Activated naive CD4-positive, alpha-beta T cell treated with Interleukin-2 at 50 U/mL for 16 hours (primary cell): Measurements from ENCODE around the gene SP3.

Experiments used
- DNase-seq: peaks from one replicate; pipeline ENCODE4 v3.0.0-alpha.2; 2020

The SP3 gene

DNA sequence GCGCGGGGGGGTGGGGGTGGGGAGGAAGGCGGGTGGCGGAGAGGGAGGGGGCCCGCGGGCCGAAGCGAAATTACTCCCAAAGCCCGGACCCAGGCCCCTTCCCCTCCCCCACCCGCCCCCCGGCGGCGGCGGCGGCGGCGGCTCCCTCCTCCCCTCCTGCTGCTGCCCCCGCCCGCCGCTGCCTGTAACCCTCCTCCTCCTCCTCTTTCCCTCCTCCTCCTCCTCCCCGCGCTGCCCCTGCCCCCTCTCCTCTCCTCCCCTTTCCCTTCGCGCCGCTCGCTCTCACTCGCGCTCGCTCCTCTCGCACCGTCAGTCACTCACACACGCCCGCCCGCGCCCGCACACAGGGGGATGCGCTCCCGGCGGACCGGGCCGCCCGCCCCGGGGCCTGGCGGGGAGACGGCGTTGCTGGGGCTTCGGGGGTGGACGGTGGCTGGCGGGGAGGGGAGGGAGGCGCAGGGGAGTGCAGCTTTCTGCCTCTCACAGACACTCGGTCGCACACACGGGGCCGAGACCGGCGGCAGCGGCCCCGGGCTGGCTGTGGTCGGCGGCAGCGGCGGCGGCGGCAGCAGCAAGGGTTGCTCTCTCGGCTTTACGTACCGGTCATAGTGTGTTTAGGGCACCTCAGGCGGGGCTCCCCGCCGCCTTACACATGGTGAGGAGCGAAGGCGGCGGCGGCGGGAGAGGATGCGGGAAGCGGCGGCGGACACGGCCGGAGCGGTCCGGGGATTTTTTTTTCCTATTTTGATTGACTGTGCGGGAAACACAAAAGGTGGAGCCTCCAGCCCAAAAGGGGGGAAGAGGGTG, 405 bp downstream of the SP3 start:
- peak; percentile 84 for DNase-seq

GRCh38 chr2:173963817-173964564, 1.2 kb downstream of the SP3 start:
- DNase-seq: peak; percentile 89

- peak; percentile 71 for DNase-seq
Observed at GRCh38 chr2:173963323-173963816, 1.8 kb downstream of the SP3 start.

DNA sequence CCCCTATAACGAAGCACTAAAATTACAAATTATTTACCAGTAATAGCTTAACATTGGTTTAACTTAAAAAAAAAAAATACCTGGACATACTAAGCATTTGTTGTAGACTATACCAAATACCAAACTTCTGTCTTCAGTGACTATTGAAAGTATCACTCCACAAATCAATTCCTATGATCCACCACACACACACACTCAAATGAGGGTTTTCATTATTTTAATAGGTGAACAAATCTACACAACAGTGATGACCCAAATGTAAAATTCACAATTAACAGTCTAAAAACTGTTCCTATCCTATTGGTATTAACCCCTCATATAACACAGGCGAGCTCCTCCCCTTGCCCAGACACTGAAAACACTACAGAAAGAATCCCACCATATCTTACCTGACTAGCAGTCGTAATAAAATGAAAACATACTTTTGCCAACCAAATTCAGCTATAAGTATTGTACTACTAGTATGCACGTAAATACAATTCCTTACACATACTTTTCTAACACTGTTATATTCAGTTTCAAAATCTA, 2.5 kb downstream of the SP3 start:
- DNase-seq: no peak

DNA sequence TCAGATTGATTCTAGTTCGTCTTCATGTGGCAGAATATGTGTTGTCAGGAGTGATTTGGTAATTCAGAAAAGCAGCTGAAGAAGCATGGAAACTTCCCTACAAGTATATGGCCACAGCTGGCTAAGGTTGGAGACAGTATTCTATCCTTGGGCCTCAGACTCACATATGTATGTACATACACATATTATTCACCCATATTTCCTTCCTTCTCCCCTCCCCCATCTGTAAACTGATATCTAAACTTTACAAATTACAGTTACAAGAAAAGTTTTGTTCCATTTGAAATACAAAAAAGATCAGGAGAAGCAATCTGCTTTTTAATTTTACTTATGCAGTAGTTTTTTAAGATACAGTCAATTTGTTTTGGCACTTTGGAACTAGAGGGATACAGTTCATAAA, 3.1 kb downstream of the SP3 start:
- DNase-seq: no peak

GRCh38 chr2:173961346-173961705, 3.8 kb downstream of the SP3 start:
- no peak for DNase-seq

- no peak for DNase-seq
Observed at GRCh38 chr2:173959909-173960308, 5.3 kb downstream of the SP3 start.

DNA sequence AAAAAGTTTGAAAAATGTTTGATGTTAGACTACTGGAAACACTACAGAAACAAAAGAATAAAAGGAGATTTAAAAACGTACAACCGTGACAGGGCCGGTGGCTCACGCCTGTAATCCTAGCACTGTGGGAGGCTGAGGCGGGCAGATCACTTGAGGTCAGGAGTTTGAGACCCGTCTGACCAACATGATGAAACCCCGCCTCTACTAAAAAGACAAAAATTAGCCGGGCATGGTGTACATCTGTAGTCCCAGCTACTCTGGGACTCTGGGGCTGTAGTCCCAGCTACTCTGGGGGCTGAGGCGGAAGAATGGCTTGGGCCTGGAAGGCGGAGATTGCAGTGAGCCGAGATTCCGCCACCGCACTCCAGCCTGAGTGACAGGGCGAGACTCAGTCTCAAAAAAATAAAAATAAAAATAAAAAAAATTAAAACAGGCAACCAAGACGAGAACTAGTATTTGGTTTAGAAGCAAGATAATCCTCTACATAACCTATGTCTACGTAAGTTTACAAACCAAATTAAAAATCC, 5.8 kb downstream of the SP3 start:
- DNase-seq: no peak

DNA sequence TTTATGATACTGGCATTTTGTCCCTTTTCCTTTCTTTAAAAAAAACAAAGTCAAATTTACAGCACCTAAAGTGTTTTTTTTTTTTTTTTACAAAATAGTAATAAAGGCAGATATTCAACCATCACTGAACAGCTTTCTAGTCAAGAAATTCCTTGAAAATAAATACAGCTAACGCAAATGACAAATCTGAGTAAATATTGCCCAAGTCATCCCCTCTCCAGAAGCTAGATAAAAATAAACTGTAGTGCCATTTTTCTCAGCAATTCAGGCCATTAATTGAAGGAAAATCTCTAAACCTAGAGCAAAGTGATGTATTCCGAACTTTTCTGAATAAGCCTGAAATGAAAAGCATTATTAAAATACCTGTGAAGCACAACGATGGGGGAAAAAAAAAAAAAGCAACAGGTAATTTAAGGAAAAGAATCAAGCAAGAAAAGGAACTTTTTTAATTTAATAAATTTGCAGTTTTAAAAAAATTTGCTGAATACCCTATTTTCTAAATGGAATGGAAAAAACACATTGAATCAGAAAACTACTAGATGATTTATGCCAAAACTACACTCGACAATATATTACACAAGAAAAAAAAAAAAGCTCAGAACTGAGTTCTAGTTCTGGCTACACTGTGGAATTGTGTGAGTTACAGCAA, 6.9 kb downstream of the SP3 start:
- no peak for DNase-seq

DNA sequence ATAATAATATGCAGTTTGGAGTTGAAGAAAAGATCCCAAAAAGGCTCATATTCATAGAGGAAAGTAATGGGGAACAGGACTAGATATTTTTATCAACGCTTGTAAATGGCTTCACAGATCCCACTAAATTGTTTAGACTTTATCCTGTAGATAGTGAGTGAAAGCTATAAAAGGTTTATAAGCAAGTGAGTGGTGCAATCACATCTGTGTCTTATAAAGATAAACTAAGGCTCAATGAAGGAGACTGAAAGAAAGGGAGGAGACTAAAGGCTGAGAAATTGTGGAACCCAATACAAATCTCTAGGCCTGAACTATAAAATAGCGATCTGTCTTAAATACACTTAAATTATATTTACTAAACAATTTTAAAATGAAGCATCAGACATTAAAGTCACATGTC, 7.7 kb downstream of the SP3 start:
- DNase-seq: no peak

- DNase-seq: no peak
Observed at GRCh38 chr2:173956454-173956853, 8.7 kb downstream of the SP3 start.

GRCh38 chr2:173955867-173956266, 9.3 kb downstream of the SP3 start:
- DNase-seq: no peak

- DNase-seq: no peak
Observed at GRCh38 chr2:173955004-173955403, 10.2 kb downstream of the SP3 start.

GRCh38 chr2:173953047-173953424, 12.1 kb downstream of the SP3 start:
- no peak for DNase-seq

- DNase-seq: no peak
Observed at GRCh38 chr2:173952267-173953046, 12.7 kb downstream of the SP3 start.

DNA sequence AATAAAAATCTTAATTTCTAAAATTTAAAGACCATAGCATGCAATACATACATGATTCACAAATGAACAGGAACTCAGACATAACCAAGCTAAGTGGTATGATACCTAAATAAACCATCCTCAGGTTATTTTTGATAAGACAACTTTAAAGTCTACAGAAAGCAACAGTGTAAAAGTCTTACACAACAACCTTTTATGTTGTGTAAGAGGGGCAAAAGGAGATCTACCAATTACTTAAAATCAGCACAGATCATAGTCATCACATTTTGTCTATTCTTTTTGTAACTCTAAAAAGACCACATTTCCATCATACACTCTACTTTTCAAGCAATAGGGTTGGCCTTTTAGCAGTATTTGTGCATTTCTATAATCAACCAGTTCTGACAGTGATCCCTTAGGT, 16.3 kb downstream of the SP3 start:
- no peak for DNase-seq

DNA sequence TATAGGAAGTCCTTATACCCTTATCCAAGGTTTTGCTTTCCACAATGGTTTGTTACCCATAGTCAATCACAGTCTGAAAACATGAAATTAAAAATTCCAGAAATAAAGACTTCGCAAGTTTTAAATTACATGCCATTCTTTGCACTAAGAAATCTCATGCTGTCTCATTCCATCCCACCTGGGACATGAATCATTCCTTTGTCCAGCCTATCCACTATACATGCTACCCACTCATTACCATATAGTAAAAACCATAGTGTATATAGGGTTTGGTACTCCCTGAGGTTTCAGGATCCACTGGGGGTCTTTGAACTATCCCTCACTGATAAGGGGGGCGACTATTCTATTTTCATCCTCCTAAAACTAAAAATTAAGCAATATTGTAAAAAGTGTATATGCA, 17.0 kb downstream of the SP3 start:
- no peak for DNase-seq

- DNase-seq: no peak
Observed at GRCh38 chr2:173947131-173947530, 18.0 kb downstream of the SP3 start.

- DNase-seq: no peak
Observed at GRCh38 chr2:173943738-173944137, 21.4 kb downstream of the SP3 start.

DNA sequence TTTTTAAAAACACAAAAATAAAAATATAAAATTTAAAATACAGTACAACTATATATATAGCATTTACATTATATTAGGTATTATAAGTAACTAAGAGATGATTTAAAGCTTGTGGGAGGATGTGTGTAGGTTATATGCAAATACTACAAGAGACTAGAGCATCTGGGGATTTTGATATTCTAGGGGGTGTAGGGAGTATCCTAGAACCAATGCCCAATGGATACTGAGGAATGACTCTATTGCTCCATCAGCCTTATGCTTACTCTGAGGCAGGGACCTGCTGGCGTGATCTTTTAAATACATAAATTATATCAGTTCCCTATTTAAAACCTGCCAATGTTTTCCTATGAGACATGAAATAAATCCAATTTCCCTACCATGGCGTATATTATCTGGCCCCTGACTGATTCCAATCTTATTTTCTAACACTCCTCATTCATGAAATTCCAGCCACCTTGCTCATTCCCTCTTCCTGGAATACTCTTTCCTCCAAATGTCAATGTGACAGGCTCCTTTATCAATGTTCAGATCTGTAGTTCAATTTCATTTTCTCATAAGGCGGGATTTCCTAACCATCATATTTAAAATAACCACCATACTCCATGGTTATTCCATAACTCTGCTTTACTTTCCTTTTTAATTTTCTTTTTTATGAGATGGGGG, 22.2 kb downstream of the SP3 start:
- DNase-seq: no peak

DNA sequence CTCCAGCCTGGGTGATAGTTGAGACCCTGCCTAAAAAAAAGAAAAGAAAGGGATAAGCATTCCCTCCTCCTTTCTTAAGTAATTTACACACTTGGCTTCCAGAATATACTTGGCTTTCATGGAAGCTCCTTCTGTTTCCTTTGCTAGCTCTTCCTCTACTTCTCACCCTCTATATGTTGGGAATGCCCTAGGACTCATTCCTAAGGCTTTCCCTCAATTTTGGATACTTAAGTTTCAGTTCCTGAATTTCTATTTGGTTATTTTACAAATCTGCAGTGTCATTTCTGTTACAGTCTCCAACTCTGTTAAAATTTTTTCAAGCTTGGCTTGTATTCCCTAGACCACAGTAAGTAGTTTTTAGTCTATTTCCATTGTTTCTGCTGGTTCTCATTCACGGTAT, 23.6 kb downstream of the SP3 start:
- no peak for DNase-seq
